C4-2B (cell line): ENCODE data around the gene GJA9.

Experiments
- ZFX ChIP-seq: fragments of 450-650 bp; IDR thresholded peaks from 2 replicates; pipeline ENCODE4 v1.6.1; 2017
- TF ChIP-seq, protein P1 (sequence below): fragments of 450-650 bp; conservative IDR thresholded peaks from 2 replicates; pipeline ENCODE4 v1.5.1; 2017; ENCODE audit warnings: mild to moderate bottlenecking

DNA sequence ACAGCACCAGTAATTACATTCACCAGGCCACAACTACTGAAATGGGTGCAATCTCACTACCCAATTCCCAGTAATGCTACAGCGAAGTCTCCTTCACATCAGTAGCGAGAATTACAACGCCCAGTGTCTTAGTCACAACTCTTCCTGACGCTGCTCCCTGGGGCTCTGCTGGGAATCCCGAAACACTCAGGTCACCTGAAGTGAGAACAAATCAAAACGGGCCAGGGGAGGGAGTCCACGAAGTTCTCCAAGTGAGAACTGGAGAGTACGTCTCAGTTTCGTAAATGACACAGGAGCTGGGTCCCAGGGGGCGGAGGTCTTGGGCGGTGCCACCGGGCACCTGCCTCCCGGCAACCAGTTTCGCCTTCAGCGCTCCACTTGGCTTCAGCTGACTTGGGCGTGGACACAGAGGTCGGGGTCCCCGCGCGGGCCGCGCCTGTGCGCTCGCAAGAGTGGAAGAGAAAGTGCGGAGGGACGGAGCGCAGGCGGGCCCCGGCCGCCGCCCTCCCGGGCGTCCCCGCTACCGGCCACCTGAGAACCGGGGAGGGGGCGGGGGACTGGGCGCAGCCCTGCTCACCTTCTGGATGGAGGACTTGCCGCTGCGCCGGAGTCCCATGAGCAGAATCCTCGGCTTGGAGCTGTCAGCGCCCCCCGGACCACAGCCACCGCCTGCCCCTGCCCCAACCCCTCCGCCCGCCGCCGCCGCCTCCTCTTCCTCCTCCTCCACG is 22.4 kb downstream of the GJA9 start:
- TF ChIP-seq, protein P1, sequence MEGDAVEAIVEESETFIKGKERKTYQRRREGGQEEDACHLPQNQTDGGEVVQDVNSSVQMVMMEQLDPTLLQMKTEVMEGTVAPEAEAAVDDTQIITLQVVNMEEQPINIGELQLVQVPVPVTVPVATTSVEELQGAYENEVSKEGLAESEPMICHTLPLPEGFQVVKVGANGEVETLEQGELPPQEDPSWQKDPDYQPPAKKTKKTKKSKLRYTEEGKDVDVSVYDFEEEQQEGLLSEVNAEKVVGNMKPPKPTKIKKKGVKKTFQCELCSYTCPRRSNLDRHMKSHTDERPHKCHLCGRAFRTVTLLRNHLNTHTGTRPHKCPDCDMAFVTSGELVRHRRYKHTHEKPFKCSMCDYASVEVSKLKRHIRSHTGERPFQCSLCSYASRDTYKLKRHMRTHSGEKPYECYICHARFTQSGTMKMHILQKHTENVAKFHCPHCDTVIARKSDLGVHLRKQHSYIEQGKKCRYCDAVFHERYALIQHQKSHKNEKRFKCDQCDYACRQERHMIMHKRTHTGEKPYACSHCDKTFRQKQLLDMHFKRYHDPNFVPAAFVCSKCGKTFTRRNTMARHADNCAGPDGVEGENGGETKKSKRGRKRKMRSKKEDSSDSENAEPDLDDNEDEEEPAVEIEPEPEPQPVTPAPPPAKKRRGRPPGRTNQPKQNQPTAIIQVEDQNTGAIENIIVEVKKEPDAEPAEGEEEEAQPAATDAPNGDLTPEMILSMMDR = no peak
- TF ChIP-seq ZFX = no peak
